GM18867 (cell line): ENCODE measurements around the gene WHRN.
A peak's percentile ranks its signal among the peaks of the same experiment; 100 is the strongest.

Experiments
- ATAC-seq: cut with Tn5 transposase; IDR thresholded peaks from one replicate; pipeline ENCODE4 v1.9.1; 2021; ENCODE audit warnings: mild to moderate bottlenecking, moderate library complexity; ENCODE audit not compliant: unreplicated experiment

The WHRN gene

DNA sequence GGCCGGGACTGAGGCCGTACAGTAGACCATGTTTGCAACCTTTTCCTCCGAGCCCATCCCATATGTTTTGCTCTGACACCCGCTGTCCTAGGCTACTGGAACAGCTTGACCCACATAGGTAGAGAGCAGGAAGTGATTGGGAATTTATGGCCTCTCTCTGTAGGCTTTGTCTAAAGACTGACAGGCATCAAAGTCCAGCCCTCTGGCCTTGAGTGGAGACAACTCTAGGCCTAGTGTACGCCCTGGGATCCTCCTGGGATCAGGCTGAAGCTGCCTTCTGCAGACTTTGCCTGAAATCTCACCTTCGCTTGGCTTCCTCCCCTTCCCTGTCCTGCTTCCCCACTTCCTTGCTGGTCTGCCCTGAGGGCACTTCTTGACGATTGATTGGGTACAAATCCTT is 103.9 kb downstream of the WHRN start:
- ATAC-seq: no peak

DNA sequence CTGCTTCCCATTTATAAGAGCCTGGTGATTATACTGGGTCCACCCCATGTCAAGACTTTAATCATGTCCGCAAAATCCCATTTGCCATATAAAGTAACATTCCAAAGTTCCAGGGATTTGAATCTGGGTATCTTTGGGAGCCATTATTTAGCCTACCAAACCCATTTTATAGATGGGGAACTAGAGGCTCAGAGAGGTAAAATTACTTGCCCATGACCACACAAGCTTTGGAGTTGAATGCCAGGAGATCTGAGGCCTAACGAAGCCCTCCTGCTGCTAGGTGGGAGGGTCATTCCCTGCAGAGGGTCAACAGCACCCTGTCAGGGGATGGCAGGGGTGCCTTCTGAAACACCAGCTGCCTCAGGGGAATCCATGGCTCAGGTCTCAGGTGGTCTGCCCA is 104.5 kb downstream of the WHRN start:
- ATAC-seq: no peak

DNA sequence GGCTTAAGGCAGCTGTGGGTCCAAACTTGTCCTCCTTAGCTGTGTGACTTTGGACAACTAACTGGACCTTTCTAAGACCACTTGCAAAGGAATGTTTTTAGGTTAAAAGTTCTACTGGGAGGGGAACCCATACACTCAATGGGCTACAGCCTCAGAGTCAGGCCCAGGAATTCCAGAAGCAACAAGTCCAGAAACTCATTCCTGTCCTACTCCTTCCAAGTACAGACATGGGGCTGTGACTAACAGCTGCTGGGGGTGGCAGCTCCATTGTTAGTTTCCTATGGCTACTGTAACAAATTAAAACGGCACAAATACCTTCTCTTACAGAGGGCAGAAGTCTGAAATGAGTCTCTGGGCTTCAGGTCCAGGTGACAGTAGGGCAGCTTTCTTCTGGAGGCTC is 105.1 kb downstream of the WHRN start:
- ATAC-seq: no peak

DNA sequence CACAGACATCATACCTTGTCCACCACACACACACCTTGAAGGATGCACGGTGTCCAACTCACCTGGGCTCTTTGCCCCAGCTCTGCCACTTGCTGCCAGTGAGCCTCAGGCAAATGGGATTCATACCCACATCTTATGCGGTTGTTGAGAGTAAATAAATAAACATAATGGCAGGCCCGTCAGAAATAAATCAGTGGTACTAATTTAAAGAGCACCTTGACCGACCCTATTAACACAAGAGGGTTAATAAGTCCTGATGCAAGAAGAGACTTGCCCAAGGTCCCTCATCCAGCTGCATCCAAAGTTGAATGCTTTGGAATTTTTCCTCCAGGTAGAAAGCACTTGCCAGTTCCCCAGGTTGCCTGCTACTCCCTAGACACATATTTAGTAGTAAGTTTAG is 105.9 kb downstream of the WHRN start:
- no peak for ATAC-seq

DNA sequence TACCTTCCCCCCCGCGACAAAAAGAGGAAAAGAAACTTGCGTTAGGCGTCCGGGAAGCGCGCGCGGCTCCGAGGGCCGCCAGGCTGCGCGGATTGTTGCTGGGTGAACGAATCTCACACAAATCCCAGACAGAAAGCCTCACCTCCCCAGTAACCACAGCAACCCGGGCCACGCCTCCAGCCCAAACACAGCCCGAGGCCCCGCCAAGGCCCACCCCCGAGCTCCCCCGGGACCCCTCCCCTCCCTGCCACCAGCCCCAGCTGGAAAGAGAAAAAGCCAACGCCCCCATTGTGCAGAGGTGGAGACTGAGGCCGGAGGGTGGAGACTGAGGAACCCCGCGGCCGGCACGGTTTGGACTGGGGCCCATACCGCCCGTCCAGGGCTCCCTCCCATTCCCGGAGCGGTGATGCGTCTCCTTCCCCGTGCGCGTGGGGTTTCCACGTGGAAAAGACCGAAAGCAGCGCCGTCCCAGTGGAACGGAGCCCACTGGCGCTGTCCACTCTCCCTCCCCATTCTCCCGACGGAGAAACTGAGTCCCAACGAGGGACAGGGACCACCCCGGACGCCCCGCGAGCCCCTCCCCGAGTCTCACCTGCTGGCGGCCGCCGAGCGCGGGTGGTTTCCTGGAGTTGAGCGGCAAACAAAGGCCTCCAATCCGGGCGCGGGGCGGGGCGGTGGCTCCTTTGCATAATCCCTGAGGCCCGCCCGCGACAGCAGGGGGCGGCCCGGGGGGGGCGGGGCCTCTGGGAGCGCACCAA is 107.2 kb downstream of the WHRN start:
- peak; percentile 78 for ATAC-seq

DNA sequence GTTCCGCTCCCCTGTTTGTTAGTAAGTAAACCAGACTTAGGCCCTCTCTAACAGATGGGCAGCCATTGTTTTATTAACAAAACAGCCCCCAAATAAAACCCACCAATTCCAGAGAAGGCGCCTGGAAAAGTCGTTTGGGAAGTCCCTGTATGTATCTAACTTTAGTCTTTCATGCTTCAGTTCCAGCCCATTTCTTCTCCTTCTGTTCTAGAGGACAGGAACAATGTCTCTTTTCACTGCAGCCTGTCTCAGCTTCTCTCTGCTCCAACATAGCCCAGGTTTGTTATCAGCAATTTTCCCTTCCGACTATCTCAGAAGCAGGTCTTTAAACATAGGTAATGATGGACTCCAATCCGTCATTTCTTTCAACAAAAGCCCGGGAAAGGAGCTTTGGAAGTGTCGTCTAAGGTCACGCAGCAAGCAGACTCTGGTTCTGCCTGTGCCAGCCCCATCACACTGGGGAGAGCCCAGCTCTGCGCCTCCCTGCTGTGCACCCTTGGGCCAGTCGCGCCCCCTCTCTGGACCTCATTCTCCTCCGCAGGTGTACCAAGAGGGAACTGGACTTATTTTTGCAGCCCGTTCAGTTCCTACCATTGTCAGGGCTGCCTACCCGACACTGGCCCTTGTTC is 107.9 kb downstream of the WHRN start:
- no peak for ATAC-seq

DNA sequence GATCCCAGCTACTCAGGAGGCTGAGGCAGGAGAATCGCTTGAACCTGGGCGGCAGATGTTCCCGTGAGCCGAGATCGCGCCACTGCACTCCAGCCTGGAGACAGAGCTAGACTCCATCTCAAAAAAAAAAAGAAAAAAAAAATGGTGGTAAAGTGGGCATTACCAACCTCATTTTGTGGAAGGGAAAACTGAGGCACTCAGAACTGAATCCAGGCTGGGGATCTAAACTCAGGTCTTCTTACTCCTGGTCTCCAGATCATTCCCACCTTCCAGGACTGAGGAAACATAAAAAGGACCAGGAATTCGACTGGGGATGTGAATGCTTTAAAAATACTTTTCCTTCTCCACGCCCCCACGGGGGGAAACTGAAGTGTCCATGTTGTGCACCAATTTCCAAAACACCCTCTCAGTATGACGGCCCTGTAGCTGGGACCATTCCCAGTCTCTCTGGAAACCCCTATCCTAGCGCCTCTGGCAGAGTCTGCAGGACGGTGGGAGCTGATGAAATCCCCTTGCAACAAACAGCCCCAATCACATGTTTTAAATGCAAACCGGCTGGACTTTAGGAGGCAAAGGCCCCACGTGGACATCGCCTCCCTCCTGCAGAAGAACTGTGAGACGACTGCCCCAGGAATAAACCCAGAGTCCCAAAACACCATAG is 108.6 kb downstream of the WHRN start:
- no peak for ATAC-seq

DNA sequence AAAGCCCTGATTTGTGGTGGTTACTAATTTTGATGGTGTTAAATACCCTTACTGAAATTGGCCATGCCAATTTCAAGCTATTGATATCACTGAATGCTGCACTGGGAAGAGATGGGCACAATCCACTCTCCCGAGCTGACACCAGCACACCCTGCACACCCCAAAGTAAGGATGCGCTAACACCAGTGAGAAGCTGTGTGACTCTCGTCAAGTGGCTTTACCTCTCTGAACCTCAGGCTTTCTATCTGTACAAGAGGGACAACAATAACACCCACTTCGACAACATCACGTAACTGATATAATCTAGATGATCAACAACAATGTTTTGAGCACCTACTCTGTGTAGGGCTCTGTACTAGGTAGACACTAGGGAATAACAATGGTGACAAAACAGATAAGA is 109.5 kb downstream of the WHRN start:
- ATAC-seq: no peak

DNA sequence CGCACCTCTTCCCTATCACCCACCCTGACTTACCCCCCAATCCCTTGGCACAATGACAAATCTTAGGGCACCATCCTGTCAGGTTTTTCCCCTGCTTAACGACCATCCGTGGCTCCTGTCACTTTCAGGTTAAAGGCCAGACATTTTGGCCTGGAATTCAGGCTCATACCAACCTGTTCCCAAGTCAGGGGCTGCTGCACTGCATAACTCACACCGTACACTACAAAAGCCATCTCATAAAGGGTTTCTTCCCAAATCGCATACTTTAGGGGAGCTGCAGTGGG is 110.0 kb downstream of the WHRN start:
- no peak for ATAC-seq

DNA sequence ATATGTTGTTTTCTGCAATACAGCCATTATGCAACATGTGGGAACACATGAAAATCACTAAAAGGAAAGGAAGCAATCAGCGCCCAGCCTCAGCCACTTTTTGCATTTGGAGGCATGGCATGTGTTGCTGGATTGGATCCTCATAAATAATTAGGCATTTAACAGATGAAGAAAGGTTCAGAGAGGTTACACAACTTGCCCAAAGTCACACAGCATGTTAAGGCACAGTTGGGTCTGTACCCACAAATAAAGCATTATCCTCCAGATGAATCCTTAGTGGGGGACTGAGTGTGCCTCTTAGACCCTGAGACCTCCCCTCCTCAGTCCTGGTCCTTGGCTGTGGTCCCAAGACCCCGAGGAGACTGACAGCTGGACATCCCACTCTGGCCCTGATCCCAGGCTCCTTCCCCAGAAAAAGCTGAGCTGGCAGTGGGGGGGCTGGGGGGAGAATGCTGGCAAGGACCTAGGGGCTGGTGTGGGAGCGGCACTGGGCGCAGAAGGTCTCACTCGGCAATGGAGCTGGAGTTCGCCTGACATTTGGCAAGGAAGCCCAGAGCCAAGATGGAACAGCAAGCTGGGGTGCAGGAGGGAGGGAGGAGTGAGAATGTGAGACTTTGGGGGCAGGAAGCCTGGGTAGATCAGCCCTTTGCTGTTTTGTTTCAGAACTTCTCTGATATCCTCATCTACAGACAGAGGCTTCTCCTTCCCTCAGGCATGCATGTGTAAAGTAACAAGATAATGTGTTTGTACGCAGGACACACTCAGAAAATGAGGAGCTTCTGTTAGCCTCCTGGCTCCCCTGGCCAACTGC is 110.5 kb downstream of the WHRN start:
- no peak for ATAC-seq

DNA sequence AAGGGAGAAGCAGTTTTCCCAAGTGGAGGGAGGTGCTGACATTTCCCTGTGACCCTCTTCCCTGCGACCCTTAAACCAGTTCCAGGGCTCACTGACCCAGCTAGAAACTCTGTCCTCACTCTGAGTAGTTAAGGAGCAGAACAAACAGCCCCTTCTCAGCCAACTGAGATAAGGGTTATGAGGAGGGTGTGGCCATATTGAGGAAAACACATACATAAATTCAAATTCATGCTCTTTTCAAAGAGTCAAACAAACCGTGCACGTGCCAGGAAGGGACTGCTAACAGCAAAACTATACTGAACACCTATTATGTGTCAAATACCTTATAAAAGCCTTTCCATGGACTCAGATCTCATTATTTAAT is 112.5 kb downstream of the WHRN start:
- ATAC-seq: no peak

DNA sequence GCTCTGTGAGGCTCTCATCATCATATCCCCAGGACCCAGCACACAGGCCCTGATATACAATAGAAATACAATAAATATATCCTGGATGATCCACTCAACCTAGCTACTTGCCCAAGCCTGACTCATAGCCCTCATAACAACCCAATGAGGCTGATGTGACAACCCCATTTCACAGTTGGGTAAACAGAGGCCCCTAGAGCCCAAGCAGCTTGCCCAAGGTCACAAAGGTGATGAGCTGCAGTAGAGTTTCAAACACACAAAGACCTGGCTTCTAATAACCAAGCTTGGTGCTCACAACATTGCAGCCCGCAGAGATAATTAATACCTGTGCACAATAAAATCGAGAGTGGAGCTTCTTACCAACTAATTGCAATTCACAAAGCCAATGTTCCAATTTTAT is 114.3 kb downstream of the WHRN start:
- ATAC-seq: no peak

DNA sequence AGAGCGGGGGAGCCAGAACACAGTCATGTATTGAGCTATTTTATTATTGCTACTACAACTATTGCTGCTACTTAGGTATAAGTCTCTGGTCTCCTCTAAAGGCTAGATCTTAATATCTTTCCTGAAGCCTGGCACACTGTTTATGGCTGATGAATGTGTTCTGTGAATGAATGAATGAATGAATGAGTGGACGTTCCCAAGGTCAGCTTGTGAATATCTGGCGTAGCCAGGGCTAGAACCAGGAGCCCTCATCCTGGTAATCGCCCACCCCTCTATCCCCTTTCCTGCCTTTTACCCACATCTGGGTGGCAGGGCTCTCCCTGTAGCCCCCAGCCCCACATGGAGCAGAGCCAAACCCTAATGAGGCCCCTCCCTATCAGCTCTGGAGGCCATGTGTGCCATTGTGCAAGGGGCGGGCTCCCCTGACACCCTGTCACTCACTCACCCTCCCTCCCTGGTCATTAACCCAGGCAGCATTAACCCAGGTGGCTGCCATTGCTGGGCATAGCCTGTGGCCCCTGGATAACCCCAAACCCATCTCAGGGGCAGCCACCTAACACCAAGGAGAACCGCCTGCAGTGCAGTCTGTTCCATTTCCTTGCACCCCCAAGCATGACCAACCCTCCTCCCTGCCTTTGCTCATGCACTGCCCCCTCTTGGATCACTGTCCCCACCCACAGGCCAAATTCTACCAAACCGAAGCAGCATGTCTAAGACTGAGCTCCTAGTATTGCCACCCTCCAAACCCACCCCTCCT is 115.5 kb downstream of the WHRN start:
- no peak for ATAC-seq

DNA sequence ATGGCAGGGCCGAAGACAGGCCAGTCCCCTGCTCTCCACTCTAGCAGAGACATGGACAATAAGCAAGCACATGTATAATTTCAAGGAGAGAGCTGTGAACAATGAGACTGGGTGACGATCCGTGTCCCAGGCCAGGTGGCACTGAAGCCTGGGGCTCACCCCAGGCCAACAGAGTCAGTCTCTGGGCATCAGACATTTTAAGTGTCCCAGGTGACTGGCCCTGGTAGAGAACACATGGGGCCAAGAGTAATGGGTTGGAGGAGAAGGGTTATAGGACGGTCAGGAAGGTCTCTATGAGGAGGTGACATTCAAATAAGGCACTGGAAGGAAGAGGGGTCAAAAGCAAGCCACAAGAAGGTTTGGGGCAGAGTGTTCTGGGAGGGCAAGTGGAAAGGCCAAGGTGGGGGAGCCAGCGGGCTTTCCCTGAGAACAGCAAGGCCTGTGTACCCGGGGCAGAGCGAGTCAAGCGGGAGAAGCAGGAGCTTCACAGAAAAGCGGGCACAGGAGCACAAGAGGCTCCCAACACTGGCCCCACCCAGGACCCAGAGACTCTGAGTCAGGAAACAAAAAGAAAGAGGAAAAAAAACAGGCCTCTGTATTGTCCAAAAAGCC is 116.4 kb downstream of the WHRN start:
- ATAC-seq: no peak

DNA sequence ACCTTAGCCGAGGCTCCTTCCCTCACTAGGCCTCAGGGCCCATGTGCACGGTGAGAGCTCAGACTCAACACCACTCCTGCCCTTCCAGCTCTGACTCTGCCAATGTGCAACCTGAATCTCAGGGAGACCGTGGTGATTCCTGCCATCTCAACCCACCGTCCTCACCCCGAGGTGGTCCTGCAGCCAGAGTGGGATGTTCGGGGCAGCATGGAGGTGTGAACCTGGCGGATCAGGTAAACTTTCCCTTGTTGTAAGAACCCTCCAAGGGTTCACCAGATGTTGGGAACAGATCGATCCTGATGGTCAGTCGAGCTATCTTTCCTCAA is 117.0 kb downstream of the WHRN start:
- ATAC-seq: no peak

DNA sequence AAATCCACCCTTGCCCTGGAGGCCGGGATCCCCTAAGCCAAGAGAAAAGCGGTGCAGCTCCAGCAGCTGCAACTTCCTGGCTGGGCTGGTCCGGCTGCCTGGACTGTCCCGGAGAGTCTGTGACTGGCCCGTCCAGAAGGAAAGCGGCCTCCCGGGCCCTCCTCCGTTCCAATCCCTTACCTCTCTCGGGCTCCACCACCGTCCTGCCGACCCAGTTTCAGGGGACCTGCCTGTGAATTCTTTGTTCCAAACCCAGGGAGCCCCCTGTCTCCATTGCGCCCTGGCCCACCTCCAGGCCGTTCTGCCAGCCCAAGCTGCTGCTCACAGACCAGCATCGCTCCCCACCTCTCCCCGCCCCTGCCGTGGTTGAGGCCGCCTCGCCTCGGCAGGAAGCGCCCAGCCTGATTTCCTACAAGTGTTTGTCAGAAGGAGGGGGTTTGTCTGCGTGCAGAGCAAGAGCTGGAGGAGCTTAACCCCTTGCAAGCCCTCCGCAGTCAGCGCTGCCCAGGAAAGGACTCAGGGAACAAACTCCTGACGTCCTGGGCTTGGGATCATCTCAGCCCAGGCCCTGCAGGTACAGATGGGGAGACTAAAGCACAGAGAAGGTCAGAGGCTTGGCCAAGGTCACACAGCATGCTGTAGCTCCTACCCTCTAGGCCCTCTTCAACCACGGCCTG is 117.5 kb downstream of the WHRN start, which contains the start of gene AKNA:
Gene AKNA (minus strand): TSS at position 303 of the 677 bp plus-strand sequence. CDS start 6,649 bp downstream, outside the sequence.
- peak; percentile 28 for ATAC-seq

DNA sequence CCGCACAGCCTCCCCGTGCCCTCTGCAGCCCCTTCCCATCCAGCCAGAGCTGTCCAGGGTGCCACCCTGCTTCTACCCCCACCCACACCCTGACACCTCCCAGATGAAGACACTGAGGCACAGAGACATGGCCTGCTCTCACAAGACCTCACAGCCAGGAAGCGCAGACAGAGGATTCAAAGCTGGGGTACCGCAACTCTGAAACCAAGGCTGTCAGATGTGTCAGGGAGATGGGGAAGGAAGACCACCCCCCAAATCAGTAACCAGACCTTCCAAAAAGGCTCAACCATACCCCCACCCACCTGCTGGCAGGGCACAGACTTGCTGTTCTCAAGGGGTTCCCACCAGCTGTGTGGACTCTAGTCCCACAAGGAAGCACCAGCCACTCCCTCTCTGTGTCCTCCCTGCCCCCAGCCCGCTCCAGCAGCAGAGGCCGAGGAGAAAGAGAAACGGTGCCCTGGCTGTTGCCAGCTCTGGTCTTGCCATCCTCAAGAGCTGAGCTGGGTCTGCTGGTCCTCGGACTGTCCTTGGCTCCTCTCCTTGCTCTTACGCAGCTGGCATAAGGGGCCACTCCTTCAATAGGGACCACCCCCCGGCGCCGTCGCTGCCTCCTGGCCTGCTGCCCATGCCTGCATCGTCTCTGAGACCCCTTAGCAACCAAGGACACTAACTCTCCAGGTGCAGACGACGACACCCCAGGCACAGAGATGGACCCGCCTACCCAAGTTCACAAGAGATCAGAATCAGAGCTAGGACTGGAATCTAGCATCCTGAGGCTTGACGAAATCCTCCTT is 118.2 kb downstream of the WHRN start:
- ATAC-seq: no peak

DNA sequence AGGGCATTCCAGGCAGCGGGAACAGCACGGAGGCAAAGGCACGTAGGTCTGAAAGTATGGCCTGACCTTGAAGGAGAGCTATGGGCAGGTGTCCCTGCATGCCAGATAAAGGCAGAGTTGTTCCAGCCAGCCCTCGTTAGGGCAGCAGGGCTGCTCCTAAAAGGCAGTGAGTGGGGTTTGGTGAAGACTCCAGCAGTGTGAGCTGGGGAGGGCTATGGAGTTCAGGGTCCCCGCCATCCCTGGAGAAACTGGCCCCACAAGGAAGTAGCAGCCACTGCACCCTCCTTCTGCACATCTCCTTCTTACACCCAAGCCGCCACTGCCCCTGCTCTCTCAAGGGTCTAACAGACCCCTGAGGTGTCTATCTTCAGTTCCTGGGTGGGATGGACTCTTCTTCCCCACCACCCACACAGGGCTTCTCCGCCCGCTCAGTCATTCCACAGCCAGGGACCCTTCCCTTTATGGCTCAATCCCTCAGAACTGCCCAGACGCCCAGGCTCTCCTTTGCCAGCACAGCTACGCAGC is 118.8 kb downstream of the WHRN start:
- no peak for ATAC-seq
